HG03103 (cell line): Measurements from ENCODE around the gene AIDA.
"Not testable (repeated sequence)": the region's sequence is repeated elsewhere in the genome, so short reads cannot be mapped to it uniquely, and the experiment has no call there.

Experiments
- ATAC-seq: cut with Tn5 transposase; IDR thresholded peaks from one replicate; pipeline ENCODE4 v1.9.1; 2021; ENCODE audit warnings: low read depth; ENCODE audit not compliant: unreplicated experiment

The AIDA gene, protein sequence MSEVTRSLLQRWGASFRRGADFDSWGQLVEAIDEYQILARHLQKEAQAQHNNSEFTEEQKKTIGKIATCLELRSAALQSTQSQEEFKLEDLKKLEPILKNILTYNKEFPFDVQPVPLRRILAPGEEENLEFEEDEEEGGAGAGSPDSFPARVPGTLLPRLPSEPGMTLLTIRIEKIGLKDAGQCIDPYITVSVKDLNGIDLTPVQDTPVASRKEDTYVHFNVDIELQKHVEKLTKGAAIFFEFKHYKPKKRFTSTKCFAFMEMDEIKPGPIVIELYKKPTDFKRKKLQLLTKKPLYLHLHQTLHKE

GRCh38 chr1:222712253-222713090 lies at the start of gene AIDA, which contains the start of gene BROX:
Gene AIDA (minus strand): TSS chr1:222712491. CDS start chr1:222712317, 174 bp downstream.
Gene BROX (plus strand): TSS chr1:222712564. CDS start chr1:222715700, 3,136 bp downstream.
- ATAC-seq: peak; percentile 68

DNA sequence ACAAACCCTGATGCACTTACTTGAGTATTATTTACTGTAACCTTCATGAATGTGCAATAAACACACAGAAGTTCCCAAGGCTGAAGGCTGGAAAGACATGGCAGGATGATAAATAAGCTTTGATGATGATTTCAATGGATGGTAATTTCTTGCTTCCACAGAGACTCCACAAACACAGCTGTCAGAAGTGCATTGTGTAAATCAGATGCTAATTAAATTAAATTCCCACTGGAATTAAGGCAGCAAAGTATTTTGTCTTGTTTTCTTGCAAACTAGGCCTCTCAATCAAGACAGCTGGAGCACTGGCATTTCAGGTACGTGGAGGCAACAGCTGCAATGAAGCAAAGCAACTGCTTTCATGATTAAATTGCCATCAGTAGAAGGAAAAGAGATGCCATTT lies 48.8 kb upstream of the AIDA start:
- no peak for ATAC-seq

DNA sequence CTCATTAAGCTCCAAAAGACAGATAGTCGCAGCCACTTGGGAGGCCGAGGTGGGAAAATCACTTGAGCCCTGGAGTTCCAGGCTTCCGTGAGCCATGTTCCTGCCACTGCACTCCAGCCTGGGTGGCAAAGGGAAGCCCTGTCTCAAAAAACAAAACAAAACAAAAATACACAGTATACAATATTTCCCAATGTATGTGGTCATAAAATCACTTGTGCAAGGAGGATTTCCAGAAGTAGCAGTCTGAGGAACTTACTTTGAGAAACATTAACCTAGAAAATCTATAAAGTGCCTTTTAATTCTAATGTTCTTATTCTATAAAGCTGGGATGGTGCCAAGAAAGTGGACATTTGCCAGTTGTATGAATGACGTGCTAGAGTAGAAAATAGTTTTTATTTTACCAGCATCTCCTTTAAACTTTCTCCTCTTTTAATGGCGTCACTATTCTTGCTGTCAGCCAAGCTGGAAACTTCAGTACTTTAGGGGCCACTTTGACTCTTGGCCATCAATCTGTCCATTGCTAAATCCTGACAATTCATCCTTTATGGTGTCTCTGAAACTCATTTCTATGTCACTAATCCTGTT lies 47.3 kb upstream of the AIDA start:
- no peak for ATAC-seq

GRCh38 chr1:222757646-222758268 lies 45.5 kb upstream of the AIDA start:
- no peak for ATAC-seq

- no peak for ATAC-seq
These were observed 42.3 kb upstream of the AIDA start for GRCh38 chr1:222754366-222755139.

GRCh38 chr1:222751255-222751654 lies 39.0 kb upstream of the AIDA start:
- no peak for ATAC-seq

GRCh38 chr1:222750651-222751050 lies 38.4 kb upstream of the AIDA start:
- ATAC-seq: peak; percentile 90

GRCh38 chr1:222749927-222750326 lies 37.6 kb upstream of the AIDA start:
- ATAC-seq: no peak

- ATAC-seq: not testable (repeated sequence)
These were observed 29.6 kb upstream of the AIDA start for GRCh38 chr1:222741630-222742457.

- no peak for ATAC-seq
These were observed 27.6 kb upstream of the AIDA start for GRCh38 chr1:222739929-222740328.

- ATAC-seq: no peak
These were observed 27.2 kb upstream of the AIDA start for GRCh38 chr1:222739465-222739864.

DNA sequence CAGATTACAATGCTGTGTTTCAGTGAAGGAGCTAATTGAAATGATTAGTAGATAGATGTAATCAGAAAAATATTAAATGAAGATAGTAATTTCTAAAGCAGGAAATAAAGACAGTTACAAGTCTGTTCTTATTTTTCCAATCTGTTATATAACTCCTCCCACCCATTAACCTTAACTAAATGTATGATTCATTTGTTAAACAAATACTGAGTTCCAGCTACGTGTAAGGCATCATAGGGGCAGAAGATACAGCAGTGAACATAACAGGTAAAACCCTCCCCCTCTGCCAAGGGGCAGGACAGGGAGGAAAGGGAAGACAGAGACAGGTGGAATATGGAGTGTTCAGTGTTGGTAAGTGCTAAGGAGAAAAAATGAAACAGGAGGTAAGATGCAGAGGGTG lies 24.7 kb upstream of the AIDA start, which contains the start of gene FAM177B:
FAM177B (plus strand) TSS at position 231 of the 400 bp plus-strand sequence. CDS start 9,344 bp downstream, outside the sequence.
- ATAC-seq: no peak

DNA sequence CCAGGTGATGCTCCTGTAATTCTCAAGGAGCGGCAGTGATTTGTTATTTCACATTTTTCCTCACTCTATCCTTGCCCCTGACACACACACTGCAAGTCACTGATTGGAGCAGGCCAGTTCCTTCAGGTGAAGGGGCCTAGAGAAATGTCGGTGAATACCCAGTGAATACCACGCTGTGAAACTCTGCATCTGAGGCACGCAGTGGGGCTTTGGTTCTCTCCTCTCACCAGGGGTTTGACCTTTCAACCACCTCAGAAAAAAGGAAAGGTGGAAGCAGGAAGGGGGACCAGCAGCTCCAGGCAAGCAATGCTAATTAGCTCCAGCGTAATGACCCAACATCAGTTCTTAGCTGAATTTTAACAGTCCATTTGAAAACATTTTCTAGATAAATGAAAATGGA lies 24.2 kb upstream of the AIDA start:
- no peak for ATAC-seq

GRCh38 chr1:222734740-222735139 lies 22.4 kb upstream of the AIDA start:
- ATAC-seq: no peak

- peak; percentile 98 for ATAC-seq
These were observed 20.2 kb upstream of the AIDA start for GRCh38 chr1:222732216-222733159.

DNA sequence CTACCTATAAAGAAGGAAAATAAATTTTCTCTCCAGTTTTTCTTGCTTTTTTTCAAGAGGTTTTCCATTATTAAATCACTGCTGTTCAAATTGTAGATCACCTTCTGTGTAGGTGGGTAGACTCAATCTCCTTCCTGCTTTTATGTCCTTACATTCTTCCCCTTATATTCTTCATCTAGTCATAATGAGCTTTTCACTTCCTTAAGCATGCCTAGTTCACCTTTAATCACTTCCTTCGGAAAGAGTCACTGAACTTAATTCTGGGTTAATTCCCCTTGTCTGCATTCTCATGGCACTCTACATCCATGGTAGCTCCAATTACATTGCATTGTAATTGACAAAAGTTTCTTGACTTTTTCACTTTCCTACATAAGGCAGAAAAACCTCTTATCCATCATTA lies 18.6 kb upstream of the AIDA start:
- no peak for ATAC-seq

DNA sequence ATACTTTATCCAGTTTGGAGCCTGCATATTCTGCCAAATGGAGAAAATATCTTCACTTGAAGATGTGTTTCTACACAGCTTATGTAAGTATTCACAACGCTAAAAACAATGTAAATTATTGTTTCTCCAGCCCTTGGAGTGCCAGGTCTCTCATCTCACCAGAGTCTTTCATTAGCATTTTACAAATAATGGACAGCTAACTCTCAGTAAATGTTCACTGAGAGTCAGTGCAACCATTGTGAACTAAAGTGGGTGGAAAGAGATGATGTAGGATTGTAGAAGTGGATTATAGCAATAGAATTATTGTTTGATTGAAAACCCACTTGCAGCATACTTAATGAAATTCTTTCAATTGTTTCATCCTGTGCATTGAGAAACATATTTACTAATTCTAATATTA lies 16.5 kb upstream of the AIDA start:
- no peak for ATAC-seq

DNA sequence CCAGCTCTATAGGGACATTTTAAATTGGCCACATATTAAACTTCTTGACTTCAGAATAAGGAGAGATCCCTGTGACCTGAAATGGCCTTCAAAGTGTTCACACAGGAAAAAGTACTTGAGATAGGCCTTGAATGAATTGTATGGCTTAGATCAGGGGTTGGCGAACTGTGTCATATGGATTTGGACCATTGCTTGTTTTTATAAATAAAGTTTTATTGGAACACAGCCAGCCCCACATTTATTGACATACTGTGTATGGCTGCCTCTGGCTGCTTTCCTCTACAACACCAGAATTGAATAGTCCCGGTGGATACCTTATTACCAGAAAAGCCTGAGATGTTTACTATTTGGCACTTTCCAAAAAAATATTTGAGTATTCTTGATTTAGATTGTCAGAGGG lies 4.1 kb upstream of the AIDA start:
- ATAC-seq: no peak
